Astrocyte (in vitro differentiated cells and primary cell): ENCODE data around the gene FANCF. TPM values are rescaled to one million over a fixed set of nuclear protein-coding genes. Genes with fewer than 3 reads are reported as not detected.

Experiments used
- DNase-seq: peaks from one replicate; pipeline ENCODE4 v3.0.0-alpha.2; 2010; ENCODE audit warnings: low read depth
- FAIRE-seq: peaks from 2 replicates; lab custom pipeline; 2011; peaks lifted over from hg19 to GRCh38; lab: Jason Lieb, UNC
- H2AFZ ChIP-seq: 2 replicates; pipeline ENCODE4 v1.6.0; 2012; ENCODE audit warnings: low read depth, low read length, inconsistent platforms
- H3K27ac ChIP-seq: 2 replicates; pipeline ENCODE4 v1.5.1; 2011; ENCODE audit warnings: low read depth, low read length, inconsistent platforms
- H3K27me3 ChIP-seq: 2 replicates; pipeline ENCODE4 v1.6.0; 2011; ENCODE audit warnings: low read length, inconsistent platforms; ENCODE audit not compliant: insufficient read depth
- H3K36me3 ChIP-seq: 2 replicates; pipeline ENCODE4 v1.5.1; 2011; ENCODE audit warnings: low read length, inconsistent platforms; ENCODE audit not compliant: insufficient read depth
- H3K4me1 ChIP-seq: 2 replicates; pipeline ENCODE4 v1.5.1; 2011; ENCODE audit warnings: low read length, inconsistent platforms; ENCODE audit not compliant: insufficient read depth
- H3K4me2 ChIP-seq: 2 replicates; pipeline ENCODE4 v1.6.0; 2012; ENCODE audit warnings: low read length, inconsistent platforms
- H3K4me3 ChIP-seq: 2 replicates; pipeline ENCODE4 v1.5.1; 2011; ENCODE audit warnings: low read depth, mild to moderate bottlenecking, low read length, inconsistent platforms; ENCODE audit not compliant: insufficient read depth
- H3K79me2 ChIP-seq: 2 replicates; pipeline ENCODE4 v1.6.0; 2012; ENCODE audit warnings: mild to moderate bottlenecking, low read length, inconsistent platforms; ENCODE audit not compliant: insufficient read depth
- H3K9ac ChIP-seq: 2 replicates; pipeline ENCODE4 v1.6.0; 2012; ENCODE audit warnings: mild to moderate bottlenecking, low read length, inconsistent platforms
- H3K9me3 ChIP-seq: 2 replicates; pipeline ENCODE4 v1.5.1; 2012; ENCODE audit warnings: low read depth, mild to moderate bottlenecking, low read length, inconsistent platforms; ENCODE audit not compliant: insufficient read depth
- H4K20me1 ChIP-seq: 2 replicates; pipeline ENCODE4 v1.6.0; 2012; ENCODE audit warnings: low read length, inconsistent platforms; ENCODE audit not compliant: insufficient read depth
- H3K27ac Mint-ChIP-seq: one replicate; pipeline ENCODE4 v1.8.0; 2021; ENCODE audit warnings: mild to moderate bottlenecking, mixed read lengths; ENCODE audit not compliant: unreplicated experiment
- H3K27me3 Mint-ChIP-seq: one replicate; pipeline ENCODE4 v1.8.0; 2021; ENCODE audit warnings: low read depth, mixed read lengths; ENCODE audit not compliant: unreplicated experiment
- H3K36me3 Mint-ChIP-seq: one replicate; pipeline ENCODE4 v1.8.0; 2021; ENCODE audit warnings: low read depth, mixed read lengths; ENCODE audit not compliant: unreplicated experiment
- H3K4me1 Mint-ChIP-seq: one replicate; pipeline ENCODE4 v1.8.0; 2021; ENCODE audit warnings: low read depth, mixed read lengths; ENCODE audit not compliant: unreplicated experiment
- H3K4me3 Mint-ChIP-seq: one replicate; pipeline ENCODE4 v1.8.0; 2021; ENCODE audit warnings: mild to moderate bottlenecking, moderate library complexity, mixed read lengths; ENCODE audit not compliant: unreplicated experiment
- H3K9me3 Mint-ChIP-seq: one replicate; pipeline ENCODE4 v1.8.0; 2021; ENCODE audit warnings: mild to moderate bottlenecking, mixed read lengths; ENCODE audit not compliant: unreplicated experiment
- CTCF ChIP-seq: IDR thresholded peaks from 2 replicates; pipeline ENCODE4 v1.5.1; 2011; ENCODE audit warnings: low read depth, mild to moderate bottlenecking, inconsistent platforms, low read length, moderate library complexity; ENCODE audit not compliant: insufficient read depth
- EZH2 ChIP-seq: IDR thresholded peaks from 2 replicates; pipeline ENCODE4 v1.6.1; 2012; ENCODE audit warnings: mild to moderate bottlenecking, low read length, inconsistent platforms; ENCODE audit not compliant: insufficient read depth
- total RNA-seq: library from RNA; stranded (reverse); gene quantifications from 2 replicates; pipeline ENCODE4 v1.2.1, GENCODE V29; 2021

The FANCF gene
- total RNA-seq, 1 donor from 2014 or later = 7.9 TPM

GRCh38 chr11:22666325-22666687 is 40.7 kb upstream of the FANCF start, which contains the start of gene GAS2:
Gene GAS2, plus strand, starts transcription at chr11:22666611. Its CDS starts 8,259 bp downstream, at chr11:22674870.
- Histone ChIP-seq H3K4me3 (peak within 1 kb of the TSS; percentile 51), H3K27ac (no peak within 1 kb of the TSS)
- H3K27ac Mint-ChIP-seq = no peak within 1 kb of the TSS

GRCh38 chr11:22659783-22660182 is 34.2 kb upstream of the FANCF start:
- no peaks in the 10 kb centered on the region for H3K79me2 ChIP-seq
- no peaks in the 10 kb centered on the region for H4K20me1 ChIP-seq
- no peaks in the 10 kb centered on the region for H3K27me3 ChIP-seq
- no peaks in the 10 kb centered on the region for H3K27me3 Mint-ChIP-seq
- H2AFZ ChIP-seq = no peak overlapping the region
- H3K4me1 Mint-ChIP-seq = no peaks in the 10 kb centered on the region
- H3K4me2 ChIP-seq = no peak overlapping the region
- no peaks in the 10 kb centered on the region for H3K4me1 ChIP-seq
- H3K4me3 ChIP-seq = no peak overlapping the region
- no peak for TF ChIP-seq EZH2
- DNase-seq (no peak), FAIRE-seq (no peak)
- H3K9me3 Mint-ChIP-seq = no peaks in the 10 kb centered on the region
- H3K36me3 Mint-ChIP-seq = no peaks in the 10 kb centered on the region
- no peak overlapping the region for H3K27ac ChIP-seq
- H3K36me3 ChIP-seq = no peaks in the 10 kb centered on the region
- H3K9ac ChIP-seq = no peak overlapping the region
- H3K9me3 ChIP-seq = no peaks in the 10 kb centered on the region
- no peak overlapping the region for H3K27ac Mint-ChIP-seq
- H3K4me3 Mint-ChIP-seq = no peak overlapping the region

More at GRCh38 chr11:22666325-22666687, 40.7 kb upstream of the FANCF start, which contains the start of gene GAS2:
- Mint-ChIP-seq H3K27me3 (peaks cover 5% of the 10 kb centered on the region), H3K9me3 (no peaks in the 10 kb centered on the region), H3K4me3 (peak within 1 kb of the TSS; percentile 88), H3K36me3 (no peaks in the 10 kb centered on the region), H3K4me1 (no peaks in the 10 kb centered on the region)
- Histone ChIP-seq H3K4me2 (peak within 1 kb of the TSS; percentile 85), H3K27me3 (peaks cover 15% of the 10 kb centered on the region), H3K4me1 (no peaks in the 10 kb centered on the region), H4K20me1 (no peaks in the 10 kb centered on the region), H3K9me3 (no peaks in the 10 kb centered on the region), H3K36me3 (no peaks in the 10 kb centered on the region), H2AFZ (peak within 1 kb of the TSS; percentile 28), H3K79me2 (no peaks in the 10 kb centered on the region), H3K9ac (peak within 1 kb of the TSS; percentile 28)
- no peak for DNase-seq
- TF ChIP-seq CTCF (no peak), EZH2 (no peak)
- FAIRE-seq = no peak

- Mint-ChIP-seq H3K9me3 (peaks cover 2% of the 10 kb centered on the region), H3K27ac (no peak overlapping the region), H3K27me3 (no peaks in the 10 kb centered on the region), H3K4me1 (no peaks in the 10 kb centered on the region), H3K4me3 (no peak overlapping the region), H3K36me3 (no peaks in the 10 kb centered on the region)
- Histone ChIP-seq H3K27me3 (no peaks in the 10 kb centered on the region), H3K79me2 (no peaks in the 10 kb centered on the region), H3K4me3 (no peak overlapping the region), H3K9me3 (no peaks in the 10 kb centered on the region), H3K36me3 (no peaks in the 10 kb centered on the region), H3K4me1 (no peaks in the 10 kb centered on the region), H4K20me1 (no peaks in the 10 kb centered on the region), H3K9ac (no peak overlapping the region), H2AFZ (no peak overlapping the region), H3K27ac (no peak overlapping the region), H3K4me2 (no peak overlapping the region)
- DNase-seq (no peak), FAIRE-seq (no peak)
- TF ChIP-seq CTCF = no peak
- TF ChIP-seq EZH2 = no peak
Measured at GRCh38 chr11:22657101-22657694, 31.6 kb upstream of the FANCF start.
